LNCAP (cell line): ENCODE data around the gene ZNF117.

Experiments used
- TF ChIP-seq, protein P1 (sequence below): fragments of 450-650 bp; IDR thresholded peaks from 2 replicates; pipeline ENCODE4 v1.5.1; 2017; ENCODE audit warnings: mild to moderate bottlenecking

ZNF117 gene

DNA sequence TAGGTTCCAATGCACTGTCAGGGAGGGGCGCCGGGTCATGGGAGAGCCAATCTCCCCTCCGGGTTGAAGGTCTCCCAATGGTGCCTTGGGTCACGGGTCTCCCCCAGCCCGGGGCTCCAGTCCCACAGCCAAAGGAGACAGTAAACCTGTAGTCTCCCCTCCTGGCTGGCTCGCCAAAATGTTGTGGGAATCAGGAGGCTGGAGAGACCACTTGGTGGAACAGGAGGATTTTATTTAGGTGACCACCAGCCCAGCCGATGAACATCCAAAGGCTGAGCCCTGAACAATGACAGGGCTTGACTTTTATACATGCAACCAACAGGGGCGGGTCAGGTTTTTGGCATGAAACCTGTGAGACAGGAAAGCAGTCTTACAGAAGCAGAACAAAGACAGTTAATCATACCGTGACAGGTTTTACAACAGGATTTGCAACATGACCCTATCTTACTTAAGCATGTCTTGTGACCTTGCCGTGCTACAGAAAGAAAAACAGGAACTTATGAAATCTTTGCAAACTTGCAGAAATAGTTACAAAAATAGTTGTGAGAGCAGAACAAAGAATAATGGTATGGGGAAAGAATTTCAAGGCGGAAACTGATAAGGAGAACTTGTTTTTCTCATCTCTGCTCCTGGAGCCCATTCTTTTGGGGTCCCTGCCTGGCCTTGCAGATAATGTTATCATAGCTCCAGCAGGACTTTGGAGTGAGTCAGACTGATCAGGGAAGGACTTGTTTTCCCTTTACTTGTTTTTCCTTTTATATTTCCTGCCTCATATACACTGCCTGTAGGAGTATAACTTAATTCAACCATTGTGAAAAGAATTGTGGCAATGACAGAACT is 8.5 kb upstream of the ZNF117 start:
- TF ChIP-seq, protein P1, sequence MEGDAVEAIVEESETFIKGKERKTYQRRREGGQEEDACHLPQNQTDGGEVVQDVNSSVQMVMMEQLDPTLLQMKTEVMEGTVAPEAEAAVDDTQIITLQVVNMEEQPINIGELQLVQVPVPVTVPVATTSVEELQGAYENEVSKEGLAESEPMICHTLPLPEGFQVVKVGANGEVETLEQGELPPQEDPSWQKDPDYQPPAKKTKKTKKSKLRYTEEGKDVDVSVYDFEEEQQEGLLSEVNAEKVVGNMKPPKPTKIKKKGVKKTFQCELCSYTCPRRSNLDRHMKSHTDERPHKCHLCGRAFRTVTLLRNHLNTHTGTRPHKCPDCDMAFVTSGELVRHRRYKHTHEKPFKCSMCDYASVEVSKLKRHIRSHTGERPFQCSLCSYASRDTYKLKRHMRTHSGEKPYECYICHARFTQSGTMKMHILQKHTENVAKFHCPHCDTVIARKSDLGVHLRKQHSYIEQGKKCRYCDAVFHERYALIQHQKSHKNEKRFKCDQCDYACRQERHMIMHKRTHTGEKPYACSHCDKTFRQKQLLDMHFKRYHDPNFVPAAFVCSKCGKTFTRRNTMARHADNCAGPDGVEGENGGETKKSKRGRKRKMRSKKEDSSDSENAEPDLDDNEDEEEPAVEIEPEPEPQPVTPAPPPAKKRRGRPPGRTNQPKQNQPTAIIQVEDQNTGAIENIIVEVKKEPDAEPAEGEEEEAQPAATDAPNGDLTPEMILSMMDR: no peak

DNA sequence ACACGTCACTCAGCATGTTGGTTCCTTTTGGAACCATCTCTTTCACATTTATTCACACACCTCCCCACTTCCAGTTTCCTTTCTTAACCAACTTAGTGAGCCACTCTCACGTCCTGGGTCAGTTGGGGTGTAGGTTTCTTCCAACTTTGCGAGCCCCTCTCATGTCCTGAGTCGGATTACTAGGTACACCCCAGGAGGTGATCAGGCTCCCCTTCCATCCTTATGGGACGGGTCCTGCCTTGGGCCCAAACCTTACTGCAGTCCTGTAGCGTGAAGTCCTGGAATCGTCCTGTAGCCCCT is 8.0 kb upstream of the ZNF117 start:
- TF ChIP-seq, protein P1: no peak

DNA sequence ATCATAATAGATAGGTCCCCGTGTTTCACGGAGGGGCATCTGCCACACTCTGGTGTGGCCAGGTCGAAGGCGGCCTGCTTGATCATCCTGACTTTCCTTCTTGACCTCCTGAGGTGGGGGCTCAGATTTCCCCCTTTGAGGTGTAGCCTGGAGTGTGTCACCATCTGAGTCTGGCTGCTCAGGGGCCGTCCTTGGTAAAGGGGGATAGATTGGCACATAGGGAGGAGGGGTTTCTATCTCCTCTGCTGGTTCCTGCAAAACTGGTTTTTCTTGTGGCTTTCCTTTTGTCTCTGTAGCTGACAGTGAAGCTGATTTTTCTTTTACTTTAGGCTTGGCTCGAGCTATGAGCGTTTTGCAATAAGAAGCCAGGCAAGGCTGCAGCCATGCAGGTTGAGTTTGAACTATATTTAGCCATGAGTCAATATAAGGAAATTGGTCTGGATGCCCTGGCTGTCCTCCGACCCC is 7.1 kb upstream of the ZNF117 start:
- TF ChIP-seq, protein P1: no peak

DNA sequence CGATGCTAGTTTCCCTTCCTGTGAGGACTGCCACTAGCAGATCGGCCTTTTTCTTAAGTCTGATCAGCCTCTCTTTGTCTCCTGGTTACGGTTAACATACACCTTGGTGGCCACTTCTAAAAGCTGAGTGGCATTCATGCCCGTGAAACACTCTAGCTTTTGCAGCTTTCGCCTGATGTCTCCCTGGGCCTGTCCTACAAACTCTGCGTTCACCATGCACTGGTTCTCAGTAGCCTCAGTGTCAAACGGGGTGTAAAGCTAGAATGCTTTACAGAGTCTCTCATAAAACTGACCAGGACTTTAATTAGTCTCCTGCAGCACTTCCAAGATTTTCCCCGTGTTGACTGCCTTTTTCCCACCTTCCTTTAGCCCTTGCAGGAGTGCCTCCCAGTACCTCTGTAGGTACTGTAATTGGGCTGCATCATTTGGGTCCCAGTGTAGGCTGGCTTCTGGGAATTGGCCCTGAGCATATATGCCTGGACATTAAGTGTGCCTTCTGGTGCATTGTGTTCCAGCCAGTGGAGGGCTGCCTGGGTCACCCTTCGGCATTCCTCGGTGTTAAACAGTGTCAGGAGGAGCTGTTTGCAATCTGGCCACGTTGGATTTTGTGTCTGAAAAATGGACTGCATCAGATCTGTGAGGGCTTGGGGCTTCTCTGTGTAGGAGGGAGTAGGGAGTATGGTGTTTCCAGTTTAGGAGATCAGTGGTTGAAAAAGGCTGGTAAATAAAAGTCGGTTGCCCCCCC is 6.5 kb upstream of the ZNF117 start:
- TF ChIP-seq, protein P1: no peak

DNA sequence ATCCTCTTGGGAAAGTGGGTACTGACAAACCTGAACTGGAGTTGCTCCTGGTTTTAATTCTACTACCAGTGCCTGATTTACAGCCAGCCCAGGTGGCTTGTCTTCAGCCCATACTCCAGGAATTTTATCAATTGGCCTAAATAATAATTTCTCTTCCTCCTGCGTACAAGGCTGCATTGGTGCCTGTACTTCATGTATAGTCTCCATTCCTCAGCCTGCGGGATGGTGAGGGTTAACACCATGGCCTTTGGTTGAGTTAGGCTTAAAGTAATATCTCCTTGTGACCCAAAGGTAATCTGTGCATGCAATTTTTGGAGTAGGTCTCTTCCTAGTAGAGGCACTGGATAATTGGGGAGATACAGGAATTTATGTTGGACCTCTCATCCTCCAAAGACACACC is 5.5 kb upstream of the ZNF117 start:
- TF ChIP-seq, protein P1: no peak

DNA sequence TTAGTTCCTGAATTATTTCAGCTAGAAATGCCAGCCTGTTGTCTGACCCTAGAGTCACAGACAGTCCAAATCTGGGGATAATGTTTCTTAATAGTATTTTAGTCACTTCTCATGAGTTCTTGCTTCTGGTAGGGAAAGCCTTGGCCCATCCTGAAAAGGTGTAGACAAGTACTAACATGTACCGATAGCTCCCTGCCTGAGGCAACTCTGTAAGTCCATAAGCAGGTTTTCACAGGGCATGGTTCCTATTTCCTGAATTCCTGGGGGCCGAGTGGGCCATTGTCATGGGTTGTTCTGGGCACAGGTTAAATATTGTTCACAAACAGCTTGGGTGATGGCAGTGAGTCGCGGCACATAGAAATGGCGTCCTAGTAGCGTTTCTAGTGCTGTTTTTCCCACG is 3.1 kb upstream of the ZNF117 start:
- TF ChIP-seq, protein P1: no peak

DNA sequence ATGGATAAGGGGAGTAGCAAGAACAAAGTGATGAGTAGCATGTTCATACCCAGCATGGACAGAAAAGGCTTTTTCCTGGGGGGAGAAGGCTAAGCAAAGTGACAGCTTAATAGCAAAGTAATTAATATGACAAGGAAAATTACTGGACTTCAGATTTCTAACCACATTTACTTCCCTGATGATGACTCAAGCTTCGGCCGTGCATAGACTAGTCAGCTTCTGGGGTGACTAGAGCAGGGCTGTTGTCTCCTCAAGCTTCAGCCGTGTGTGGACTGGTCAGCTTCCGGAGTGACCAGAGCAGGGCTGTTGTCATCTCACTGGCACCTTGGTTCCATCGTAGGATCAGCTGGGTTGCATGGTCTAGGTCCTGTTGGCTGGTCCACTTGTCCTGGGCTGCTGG is 2.1 kb upstream of the ZNF117 start:
- TF ChIP-seq, protein P1: no peak
